HCEC 1CT (cell line): Measurements from ENCODE around the gene ACP1.

Source experiments
- DNase-seq: peaks from one replicate; pipeline ENCODE4 v3.0.0-alpha.2; 2017

Gene ACP1

DNA sequence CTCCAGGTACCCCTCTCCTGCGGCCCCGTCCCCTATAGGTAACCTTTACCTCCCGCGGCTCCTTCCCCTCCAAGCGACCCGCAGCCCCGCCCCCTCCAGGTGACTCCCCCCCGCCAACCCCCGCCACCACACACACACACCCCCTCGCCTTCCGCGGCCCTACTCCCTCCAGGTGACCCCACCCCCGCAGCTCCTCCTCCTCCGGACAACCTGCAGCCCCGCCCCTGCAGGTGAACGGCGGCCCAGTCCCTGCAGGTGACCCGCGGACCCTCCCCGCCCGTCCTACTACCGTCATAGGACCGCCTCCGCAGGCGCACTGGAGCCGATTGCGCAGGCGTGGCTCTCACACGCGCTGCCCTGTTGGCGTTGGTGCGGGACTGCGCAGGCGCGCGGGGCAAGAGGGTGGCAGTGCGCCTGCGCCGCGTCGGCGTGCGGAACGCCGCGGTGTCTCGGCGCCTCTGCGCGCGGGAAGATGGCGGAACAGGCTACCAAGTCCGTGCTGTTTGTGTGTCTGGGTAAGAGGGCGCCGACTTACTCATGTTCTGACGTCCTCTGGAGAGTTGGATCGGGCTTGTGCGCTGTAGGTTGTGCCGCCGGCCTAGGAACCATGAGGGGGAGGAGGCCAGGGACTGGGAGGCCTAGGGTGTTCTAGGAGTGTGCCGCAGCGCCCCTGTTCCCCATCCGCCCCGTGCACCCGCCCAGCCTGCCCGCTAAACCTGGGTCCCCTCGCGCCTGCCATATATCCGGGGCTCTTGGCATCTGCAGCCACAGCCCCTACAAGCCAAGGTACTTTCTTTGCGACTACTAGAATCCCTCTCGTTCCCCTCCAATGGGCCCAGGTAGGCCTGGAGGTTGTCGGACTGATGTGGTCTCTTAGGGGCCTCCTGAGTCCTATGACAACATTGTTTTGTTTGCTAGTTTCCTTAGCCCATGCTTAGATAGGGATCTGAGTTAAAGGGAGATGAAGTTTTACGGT is at the start of gene ACP1:
Gene ACP1, plus strand, starts transcription at position 455 of the 976 bp plus-strand sequence. Its CDS starts 18 bp downstream, at position 473.
- peak; percentile 91 for DNase-seq

DNA sequence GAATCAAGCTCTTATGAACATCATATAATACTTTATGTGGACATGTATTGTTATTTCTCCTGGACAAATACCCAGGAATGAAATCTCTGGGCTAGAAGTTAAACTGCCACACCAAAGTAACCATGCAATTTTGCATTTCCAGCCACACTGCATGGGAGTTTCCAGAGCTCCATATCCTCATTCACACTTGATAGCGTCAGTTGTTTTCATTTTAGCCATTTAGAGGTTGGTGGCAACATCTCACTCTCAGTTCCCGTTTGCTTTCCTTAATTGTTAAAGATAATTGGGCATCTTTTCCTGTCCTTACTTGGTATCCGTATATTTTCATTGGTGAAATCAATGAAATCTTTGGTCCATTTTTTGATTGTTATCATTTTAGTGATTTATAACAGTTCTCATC is 48.7 kb upstream of the ACP1 start:
- no peak for DNase-seq

DNA sequence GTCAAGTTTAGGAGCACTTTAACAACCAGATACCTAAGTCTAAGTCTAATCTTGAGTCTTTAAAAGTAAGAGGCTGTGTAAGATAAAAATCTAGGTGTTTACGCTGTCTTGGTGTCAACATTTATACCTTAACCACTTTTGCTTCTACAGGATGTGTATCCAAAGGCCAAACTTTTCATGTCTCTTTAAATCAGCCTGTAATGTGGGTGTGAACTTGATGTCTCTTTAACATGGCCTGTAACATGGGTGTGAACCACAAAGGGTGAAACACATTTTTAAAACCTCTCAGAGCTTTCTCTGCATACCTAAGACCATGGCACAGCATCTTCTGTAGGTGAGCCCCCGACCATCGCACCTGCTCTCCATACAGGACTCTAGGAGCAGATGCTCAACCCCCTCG is 41.3 kb upstream of the ACP1 start:
- no peak for DNase-seq

DNA sequence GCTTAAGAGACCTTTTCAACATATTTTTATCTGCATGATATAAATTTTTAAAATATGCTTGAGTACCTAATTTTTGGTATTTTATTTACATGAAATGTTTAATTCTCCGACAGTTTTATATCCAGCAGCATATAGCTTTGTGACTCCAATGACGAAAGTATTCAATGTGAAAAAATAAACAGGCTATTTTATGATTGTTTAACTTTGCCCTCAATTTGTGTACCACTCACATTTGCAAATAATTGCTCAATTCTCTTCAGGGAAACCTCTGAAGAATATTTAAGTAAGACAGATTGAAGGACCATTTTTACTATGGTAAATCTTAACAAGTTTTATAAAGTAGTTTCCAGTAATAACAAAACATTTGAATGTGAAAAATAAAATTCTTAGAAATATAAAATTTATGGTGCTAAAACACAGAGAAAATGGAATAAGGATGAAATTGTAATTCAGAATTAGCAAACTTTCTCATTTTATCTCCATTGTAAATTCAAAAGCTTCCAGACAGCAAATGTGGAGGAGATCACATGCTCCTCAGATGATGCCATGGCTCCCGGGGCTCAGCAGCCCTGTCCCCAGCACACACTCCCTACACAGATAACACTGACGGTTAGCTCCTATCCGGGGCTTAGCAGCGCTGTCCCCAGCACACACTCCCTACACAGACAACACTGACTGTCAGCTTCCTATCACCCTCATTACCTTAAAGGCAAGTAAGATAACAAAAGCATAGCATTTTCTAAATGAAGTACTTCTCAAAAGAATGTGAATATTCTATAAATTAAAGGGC is 40.6 kb upstream of the ACP1 start:
- no peak for DNase-seq

DNA sequence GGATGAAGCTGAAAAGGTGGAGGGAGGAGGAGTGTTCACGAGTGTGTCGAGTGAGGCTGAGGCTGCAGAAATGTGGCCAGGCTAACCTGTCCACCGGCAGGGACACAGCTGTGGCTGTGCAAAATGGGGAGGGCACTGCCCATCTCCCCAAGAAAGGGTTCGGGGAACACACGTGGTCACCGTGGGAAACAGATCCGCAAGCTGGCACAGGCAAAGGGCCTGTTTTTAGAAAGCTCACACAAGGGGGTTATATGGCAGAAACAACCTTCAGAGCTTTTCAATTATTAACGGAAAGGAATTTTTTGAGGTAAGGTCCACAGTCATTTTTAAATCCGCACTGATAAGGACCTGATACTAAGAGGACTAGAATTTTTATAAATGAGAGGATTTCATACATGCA is 36.6 kb upstream of the ACP1 start:
- no peak for DNase-seq

DNA sequence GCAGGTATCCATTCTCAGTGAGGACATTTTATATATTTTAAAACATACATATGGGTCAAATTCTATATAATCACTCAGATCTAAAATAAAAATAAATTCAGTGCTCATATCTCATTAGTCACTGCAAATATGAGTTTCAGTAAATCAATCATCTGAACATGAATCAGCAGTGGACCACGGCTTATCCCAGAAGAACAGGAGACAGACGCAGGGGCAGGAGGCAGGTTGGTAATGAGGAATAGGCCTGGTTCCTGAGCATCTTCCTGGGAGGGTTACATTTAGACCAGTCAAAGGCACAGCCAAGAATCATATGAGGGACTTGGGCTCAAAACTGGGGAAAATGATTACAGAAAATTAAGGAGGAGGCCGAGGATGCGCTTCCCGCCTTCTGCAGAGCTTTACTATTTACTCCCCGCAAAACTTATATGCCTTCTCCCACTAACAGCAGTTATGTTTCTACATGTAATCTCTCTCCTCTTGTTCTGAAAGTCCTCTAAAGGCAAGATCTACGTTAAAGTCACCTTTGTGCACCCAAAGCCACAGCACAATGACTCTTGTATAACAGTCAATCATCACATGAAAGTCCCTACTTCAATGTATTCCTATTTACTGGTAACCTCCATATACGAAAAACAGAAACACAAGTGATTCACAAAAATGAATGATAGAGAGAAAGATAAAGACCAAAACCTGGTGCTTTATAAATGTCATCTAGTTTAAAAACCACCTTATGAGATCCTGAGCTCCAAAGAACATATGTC is 36.0 kb upstream of the ACP1 start:
- no peak for DNase-seq

DNA sequence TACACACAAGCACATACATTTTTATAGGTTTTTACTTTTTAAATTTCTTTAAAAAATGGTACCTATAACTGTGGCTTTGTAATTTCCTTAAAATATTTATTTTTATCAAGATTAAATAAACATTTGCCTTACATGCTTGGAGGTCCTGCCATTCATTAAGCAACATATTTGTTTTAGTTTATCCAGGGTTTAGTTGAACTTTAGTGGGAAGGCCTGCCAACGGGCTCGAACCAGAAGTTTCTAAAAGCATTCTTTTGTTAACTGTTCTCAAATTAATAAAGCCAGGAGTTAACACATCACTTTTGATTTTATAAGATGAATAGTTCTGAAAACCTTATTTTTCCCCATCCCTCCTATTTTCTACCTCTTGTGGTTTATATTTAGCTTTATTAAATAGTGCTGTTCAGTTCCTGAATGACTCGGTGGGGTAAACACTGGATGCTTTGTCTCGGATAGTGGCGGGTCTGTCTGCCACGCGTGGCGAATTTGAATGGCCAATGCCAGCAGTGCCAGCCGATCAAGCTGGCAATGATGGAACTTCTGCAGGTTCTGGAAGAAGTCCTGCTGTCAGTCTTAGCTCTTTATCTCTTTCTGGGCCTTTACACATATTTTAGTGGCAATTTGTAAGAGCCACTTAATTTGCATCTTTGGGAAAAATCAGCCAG is 33.1 kb upstream of the ACP1 start:
- DNase-seq = no peak

DNA sequence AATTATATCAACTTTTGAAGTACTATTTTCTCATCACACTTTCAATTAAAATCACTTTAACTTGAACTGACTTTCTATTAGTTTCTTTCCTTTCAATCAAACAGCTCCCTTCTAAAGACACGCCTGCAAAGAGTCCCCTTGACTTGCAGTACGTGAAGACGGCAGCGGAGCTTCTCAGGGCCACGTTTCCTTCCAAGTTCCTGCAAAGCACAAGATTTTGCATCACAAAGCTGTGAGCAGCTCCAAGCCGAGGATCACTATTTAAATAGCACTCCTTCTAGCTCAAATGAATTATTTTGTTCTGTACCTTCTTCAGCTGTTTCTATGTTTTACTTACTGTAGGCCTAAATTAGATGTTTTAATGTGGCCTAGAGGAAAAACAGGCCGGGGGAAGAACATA is 31.7 kb upstream of the ACP1 start:
- no peak for DNase-seq

DNA sequence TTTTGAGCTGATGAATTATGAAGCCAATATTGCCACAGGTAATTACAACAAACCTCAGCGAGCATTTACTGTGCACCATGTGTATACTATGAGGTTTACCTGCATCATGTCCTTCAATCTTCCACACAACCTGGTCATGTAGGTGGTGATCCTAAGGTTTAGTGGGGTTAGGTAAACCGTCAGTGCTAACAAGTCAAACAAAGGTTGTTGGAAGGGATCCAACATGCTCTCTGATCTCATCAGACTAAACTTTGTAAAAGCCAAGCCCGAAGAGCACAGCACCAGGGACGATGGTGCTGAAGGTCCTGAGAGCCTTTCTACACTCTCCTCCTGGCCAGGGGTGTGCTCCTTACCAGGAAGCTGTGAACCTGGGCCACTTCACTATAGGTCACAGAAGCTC is 30.3 kb upstream of the ACP1 start:
- no peak for DNase-seq

DNA sequence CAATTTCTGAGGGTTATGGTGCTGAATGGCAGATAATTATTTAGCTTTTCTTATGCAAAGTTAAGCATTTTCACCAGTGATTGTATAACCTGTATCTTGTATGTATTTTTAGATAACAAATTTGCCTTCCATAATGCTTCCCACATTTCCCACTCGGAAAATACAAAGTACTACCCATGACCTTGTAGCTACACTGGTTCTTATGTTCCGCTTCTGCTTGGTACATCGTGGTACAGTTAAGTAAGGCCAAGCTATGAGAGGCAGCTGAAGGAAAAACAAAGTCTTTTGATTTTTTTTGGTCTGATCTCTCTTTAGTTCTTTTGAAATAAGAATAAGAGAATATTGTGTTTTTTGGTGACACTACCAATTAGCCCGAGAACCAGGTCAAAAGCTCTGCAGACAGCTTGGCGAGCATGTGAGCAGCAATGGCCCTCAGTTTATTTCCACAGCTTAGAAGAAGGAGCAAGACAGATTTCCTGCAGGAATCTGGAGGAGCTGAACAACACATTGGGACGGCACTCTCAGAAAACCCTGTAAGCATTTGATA is 27.7 kb upstream of the ACP1 start:
- no peak for DNase-seq

DNA sequence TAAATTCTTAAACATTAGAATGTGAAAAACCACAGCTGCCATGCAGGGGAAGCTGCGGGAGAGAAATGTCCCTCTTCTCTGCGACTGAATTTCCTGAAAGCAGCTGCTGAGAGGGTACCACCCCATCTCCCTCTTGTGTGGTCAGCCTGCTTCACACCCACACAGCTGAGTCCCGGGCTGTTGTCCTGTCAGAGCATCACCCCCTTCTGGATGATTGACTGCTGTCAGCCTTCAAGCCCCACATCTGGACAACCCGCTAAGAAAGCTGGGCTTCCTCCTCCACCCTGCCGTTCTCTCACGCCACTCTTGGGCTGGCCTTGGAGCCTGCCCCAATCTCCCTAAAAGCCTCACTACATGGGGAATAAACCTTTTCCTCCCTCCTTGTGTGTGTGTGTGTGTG is 26.9 kb upstream of the ACP1 start:
- no peak for DNase-seq

DNA sequence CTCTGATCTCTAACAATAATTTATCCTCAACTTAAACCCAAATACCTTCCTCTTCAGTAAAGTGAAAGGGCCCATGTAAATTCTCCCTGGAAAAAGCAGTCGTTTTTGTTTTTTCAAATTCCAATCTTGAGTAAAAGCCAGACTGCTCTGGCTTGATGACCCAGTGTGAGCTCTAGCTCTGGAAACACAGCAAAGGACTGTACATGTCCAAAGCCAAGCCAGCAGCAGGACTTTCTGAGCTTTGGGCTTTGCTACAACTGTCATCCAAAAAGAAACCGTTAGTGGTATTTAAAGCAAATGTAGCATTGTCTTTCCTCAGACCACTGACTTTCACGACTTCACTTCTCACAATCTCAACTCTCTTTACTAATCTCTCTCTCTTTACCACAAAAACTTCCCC is 26.3 kb upstream of the ACP1 start:
- no peak for DNase-seq

DNA sequence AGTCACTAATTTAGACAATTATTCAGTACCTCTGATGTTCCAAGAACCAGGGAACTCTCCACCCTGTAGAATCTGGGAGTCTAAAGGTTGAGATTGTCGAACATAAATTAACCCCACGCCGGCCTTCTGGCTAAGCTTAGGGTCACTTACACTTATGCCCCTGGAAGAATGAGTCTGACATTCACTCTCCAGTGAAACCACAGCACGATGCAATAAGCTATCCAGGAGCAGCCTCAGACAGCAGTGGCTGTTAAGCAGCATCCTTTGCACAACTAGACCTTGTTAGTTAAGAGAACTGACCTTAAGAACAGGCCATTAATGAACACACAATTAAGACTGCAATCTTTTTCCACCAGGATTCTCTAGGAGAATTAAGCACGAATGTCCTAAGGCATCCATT is 25.9 kb upstream of the ACP1 start:
- no peak for DNase-seq

DNA sequence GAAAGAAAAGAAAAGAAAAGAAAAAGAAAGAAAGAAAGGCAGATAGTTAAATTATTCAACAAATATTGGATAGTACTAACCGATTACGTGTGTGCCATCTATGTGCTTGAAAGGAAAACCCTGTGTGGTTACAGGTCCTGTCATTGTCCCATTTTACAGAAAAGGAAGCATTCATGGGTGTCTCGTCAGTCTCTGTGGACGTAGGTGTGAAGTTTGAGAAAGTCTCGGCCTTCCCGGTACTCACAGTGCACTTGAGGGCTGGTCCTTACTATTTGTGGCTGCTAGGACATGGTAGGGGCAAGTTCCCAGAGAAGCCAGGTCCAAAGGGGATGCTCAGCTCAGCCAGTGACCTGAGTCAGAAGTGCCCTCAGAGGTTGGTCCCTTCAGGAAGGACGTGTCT is 20.2 kb upstream of the ACP1 start:
- no peak for DNase-seq

DNA sequence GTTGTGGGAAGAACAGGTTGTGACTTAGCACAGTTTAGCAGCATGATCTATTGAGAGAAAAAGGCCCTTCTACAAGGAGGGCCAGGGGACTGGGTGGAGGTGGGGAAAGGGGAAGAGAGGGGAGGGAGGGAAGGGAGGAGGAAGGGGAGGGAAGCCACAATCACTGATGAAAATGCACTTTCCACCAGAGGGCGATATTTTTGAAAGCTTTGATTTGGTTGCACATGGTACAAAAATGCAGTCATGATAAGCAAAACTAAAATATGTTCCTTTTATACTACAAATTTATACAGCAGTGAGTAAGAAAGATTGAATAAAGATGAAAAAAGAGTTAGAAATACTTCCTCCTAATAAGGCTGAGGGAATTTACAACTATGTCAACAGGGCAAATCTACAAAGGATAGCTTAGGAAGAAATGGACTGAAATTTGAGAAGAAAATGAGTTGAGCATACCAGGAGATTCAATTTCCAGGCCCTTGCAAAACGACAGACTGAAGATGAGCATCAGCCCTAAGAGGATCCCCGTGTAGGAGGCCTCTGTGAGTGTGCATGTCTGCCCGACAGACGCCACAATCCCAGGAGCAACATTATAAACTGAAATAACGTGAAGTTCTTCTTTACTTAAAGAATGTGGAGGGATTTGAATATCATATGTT is 18.1 kb upstream of the ACP1 start:
- peak; percentile 66 for DNase-seq

DNA sequence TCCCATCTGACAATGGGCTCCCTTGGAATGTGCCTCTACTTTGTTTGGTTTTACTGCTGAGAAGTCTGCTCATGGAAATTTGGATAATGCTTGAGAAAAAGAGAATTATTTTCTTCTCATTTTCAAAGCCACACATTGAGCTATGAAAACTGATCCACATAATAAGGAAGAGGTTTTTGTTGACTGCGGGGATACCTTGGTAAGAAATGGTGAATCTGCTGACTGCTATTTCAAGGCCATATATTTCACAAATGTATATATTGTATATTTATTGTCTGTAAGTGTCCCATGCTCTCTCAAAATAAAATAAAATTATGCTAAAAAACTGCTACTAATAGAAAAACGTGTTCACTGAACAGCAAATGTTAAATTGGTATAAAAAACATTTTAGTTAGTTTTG is 16.0 kb upstream of the ACP1 start:
- no peak for DNase-seq

DNA sequence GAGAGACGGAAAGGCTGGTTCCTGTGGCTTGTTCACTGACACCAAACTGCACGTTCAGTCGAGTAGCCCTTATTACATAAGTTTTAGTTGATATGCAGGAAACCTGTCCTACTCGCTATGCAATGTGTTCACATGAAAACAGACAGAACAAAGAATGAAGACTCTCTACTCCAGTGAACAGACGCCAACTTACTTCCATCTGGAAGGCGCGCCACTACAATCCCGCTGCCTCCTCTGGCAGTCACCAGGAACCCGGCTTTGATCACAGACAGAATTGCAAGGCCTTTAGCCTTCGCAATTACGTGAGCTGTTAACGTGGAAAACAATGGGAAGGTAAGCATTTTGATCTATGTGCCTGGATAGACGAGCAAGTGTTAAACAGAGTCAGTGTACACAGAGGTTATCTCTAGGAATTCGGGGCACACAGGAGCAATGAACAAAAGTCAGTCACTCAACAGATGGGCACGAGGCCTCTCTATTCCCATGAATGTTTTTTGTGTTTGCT is 15.2 kb upstream of the ACP1 start:
- no peak for DNase-seq

DNA sequence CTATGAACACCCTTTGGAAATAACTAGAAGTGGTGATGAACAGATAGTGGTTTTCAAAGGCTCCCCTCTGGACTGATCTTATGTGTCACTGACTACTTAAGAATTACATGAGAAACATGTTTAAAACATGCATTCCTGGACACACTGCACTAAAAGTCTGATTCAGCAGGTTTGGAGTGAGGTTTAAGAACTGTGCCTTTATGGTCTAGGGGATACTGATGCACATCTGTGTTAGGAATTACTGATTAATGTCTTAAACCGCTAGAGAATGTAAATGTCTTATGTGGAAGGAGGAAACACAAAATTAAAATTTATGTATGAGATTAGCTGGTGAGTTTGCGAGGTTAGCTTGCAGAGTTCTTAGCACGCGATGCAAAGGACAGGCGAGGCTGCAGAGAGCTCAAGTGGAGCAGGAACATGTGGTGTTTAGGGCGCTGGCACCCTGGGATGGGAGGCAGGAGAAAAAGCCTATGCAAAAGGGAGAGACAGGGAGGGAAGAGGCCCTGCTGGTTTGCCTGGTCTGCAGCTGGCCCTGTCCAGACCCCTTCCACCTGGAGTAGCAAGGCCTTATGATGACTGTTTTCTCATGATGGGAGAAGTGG is 12.6 kb upstream of the ACP1 start:
- DNase-seq = no peak

DNA sequence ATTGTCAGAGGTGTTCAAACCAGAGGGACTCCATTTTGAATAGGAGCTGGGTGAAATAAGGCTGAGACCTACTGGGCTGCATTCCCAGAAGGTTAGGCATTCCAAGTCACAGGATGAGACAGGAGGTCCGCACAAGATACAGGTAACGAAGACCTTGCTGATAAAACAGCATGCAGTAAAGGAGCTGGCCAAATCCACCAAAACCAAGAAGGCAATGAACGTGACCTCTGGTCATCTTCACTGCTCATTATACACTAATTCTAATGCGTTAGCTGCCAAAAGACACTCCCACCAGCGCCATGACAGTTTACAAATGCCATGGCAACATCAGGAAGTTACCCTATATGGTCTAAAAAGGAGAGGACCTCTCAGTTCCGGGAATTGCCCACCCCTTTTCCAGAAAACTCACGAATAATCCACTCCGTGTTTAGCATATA is 11.5 kb upstream of the ACP1 start:
- DNase-seq = no peak

DNA sequence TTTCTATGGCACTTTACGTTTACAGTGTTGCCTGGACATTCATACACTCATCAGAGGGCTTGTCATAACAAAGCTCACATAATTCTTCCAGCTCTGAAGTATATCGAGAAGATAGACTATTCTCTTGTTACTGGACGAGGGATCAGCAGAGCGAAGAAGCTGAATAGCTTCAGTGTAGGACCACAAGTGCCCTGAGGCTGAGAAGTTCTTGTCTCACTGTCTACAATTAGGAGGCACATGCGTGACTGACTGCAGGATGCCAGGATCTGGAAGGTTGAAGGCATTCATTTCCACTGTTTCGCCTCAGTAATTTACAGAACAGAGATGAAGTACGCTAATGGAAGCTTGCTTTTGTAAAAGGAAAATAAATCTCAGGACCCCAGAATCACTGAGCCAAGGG is 10.5 kb upstream of the ACP1 start:
- no peak for DNase-seq

DNA sequence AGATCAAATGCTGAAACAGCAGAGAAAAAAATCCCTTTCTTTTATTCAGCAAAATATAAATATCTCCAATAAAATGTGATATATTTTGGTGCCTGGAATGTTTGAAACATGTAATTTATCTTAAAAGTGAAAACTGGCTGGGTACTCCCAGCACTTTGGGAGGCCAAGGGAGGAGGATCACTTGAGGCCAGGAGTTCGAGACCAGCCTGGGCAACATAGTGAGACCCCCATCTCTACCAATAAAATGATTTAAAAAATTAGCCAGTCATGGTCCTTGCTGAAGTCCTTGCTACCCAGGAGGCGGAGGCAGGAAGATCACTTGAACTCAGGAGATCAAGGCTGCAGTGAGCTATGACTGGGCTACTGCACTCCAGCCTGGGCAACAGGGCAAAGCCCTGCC is 9.6 kb upstream of the ACP1 start:
- DNase-seq = no peak
